Central memory CD4-positive, alpha-beta T cell (primary cell): ENCODE measurements around the gene PCDHB8.
"Not testable (repeated sequence)": the region's sequence is repeated elsewhere in the genome, so short reads cannot be mapped to it uniquely, and the experiment has no call there.

Source experiments
- DNase-seq: peaks from one replicate; pipeline ENCODE4 v3.0.0; 2022
- total RNA-seq, 3 experiments: gene quantifications; one replicate each; lab custom pipeline; 2026; lab: John Stamatoyannopoulos, UW

The PCDHB8 gene
- total RNA-seq, result 0 to 0.04 (median 0) reads per million in 3 experiments

DNA sequence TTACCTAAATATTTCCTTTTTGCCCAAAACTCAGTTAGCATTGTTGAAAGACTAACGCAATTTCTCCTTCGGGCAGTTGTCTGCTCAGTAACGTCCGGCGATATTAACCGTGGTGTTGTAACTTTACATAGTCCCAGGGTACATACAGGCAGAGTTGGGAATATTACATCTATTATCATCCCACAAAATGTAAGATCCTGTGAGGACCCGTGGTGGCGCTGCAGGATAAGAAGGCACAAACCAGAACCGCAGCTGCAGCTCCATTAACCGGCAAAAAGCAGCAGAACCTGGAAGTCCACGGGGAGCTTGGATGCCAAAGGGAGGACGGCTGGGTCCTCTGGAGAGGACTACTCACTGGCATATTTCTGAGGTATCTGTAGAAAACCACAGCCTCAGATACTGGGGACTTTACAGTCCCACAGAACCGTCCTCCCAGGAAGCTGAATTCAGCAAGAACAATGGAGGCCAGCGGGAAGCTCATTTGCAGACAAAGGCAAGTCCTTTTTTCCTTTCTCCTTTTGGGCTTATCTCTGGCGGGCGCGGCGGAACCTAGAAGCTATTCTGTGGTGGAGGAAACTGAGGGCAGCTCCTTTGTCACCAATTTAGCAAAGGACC lies at the start of gene PCDHB8:
Gene PCDHB8, plus strand, starts transcription at position 214 of the 615 bp plus-strand sequence. Its CDS starts 245 bp downstream, at position 459.
- DNase-seq, result not testable (repeated sequence)

DNA sequence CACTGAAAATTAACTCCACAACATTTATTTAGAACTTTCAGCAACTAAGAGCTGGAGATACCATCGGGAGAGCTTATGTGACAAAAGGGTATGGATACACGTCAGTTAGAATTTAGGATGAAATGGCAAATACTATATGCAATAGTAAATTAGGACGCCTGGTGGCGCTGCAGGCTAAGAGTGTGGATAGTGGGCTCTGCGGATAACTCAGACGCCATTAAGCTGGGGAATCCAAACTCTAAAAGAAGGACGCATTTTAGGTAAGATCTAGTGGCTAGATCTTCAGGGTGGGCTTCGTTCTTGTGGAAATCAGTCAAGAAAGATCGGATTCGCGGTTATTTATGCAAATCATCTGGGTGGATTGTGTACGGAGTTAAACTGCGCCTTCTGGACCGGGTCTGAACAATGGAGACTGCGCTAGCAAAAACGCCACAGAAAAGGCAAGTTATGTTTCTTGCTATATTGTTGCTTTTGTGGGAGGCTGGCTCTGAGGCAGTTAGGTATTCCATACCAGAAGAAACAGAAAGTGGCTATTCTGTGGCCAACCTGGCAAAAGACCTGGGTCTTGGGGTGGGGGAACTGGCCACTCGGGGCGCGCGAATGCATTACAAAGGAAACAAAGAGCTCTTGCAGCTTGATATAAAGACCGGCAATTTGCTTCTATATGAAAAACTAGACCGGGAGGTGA lies 42.4 kb upstream of the PCDHB8 start, which contains the start of gene PCDHB5:
Gene PCDHB5, plus strand, starts transcription at position 177 of the 688 bp plus-strand sequence. Its CDS starts 229 bp downstream, at position 406.
- DNase-seq, result no peak

DNA sequence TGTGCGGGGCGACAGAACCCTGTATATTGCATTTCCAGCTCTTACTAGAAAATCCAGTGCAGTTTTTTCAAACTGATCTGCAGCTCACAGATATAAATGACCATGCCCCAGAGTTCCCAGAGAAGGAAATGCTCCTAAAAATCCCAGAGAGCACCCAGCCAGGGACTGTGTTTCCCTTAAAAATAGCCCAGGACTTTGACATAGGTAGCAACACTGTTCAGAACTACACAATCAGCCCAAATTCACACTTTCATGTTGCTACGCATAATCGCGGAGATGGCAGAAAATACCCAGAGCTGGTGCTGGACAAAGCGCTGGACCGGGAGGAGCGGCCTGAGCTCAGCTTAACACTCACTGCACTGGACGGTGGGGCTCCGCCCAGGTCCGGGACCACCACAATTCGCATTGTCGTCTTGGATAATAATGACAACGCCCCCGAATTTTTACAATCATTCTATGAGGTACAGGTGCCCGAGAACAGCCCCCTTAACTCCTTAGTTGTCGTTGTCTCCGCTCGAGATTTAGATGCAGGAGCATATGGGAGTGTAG lies 41.8 kb upstream of the PCDHB8 start:
- DNase-seq, result no peak

DNA sequence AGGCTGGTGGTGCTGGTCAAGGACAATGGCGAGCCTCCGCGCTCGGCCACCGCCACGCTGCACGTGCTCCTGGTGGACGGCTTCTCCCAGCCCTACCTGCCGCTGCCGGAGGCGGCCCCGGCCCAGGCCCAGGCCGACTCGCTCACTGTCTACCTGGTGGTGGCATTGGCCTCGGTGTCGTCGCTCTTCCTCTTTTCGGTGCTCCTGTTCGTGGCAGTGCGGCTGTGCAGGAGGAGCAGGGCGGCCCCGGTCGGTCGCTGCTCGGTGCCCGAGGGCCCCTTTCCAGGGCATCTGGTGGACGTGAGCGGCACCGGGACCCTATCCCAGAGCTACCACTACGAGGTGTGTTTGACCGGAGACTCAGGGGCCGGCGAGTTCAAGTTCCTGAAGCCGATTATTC lies 40.2 kb upstream of the PCDHB8 start:
- DNase-seq, result not testable (repeated sequence)

DNA sequence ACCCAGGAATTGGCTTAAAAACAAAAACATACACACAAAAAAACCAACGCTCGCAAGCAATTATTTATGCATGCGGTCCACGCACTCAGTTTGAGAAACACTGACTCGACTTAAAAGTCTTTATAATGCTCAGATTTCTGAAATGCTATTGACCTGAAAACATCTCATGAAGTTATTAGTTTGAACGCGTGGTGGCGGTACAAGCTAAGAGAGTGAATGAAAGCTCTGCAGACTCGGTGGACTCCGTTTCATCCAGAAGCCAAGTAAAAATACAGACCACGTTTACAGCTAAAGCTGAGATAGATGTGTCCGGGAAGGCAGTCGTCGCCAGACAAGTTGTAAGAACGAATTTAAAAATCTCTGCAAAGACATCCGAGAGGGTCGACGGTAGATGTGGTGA lies 27.8 kb upstream of the PCDHB8 start, which contains the start of gene PCDHB6:
Gene PCDHB6, plus strand, starts transcription at position 246 of the 400 bp plus-strand sequence. CDS start 201 bp downstream, outside the sequence.
- no peak for DNase-seq

DNA sequence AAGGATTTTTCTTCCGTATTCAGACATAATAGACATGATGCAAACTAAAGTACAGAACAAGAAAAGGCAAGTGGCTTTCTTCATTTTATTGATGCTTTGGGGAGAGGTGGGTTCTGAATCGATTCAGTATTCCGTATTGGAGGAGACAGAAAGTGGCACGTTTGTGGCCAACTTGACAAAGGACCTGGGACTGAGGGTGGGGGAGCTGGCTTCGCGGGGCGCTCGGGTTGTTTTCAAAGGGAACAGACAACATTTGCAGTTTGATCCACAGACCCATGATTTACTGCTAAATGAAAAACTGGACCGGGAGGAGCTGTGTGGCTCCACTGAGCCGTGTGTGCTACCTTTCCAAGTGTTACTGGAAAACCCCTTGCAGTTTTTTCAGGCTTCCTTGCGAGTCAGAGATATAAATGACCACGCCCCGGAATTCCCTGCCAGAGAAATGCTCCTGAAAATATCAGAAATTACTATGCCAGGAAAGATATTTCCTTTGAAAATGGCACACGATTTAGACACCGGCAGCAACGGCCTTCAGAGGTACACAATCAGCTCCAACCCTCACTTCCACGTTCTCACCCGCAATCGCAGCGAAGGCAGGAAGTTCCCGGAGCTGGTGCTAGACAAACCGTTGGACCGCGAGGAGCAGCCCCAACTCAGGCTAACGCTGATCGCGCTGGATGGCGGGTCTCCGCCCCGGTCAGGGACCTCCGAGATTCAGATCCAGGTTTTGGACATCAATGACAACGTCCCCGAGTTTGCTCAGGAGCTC lies 27.2 kb upstream of the PCDHB8 start:
- no peak for DNase-seq

DNA sequence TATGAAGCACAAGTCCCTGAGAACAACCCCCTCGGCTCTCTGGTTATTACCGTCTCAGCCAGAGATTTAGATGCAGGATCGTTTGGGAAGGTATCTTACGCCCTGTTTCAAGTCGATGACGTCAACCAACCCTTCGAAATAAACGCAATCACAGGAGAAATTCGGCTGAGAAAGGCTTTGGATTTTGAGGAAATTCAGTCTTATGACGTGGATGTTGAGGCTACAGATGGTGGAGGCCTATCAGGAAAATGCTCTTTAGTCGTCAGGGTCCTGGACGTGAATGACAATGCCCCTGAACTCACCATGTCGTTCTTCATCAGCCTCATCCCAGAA lies 26.6 kb upstream of the PCDHB8 start:
- DNase-seq, result no peak

DNA sequence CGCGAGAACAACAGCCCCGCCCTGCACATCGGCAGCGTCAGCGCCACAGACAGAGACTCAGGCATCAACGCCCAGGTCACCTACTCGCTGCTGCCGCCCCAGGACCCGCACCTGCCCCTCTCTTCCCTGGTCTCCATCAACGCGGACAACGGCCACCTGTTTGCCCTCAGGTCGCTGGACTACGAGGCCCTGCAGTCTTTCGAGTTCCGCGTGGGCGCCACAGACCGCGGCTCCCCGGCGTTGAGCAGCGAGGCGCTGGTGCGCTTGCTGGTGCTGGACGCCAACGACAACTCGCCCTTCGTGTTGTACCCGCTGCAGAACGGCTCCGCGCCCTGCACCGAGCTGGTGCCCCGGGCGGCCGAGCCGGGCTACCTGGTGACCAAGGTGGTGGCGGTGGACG lies 26.0 kb upstream of the PCDHB8 start:
- DNase-seq, result not testable (repeated sequence)

DNA sequence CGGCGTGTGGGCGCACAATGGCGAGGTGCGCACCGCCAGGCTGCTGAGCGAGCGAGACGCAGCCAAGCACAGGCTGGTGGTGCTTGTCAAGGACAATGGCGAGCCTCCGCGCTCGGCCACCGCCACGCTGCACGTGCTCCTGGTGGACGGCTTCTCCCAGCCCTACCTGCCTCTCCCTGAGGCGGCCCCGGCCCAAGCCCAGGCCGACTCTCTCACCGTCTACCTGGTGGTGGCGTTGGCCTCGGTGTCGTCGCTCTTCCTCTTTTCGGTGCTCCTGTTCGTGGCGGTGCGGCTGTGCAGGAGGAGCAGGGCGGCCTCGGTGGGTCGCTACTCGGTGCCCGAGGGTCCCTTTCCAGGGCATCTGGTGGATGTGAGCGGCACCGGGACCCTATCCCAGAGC lies 25.5 kb upstream of the PCDHB8 start:
- DNase-seq, result not testable (repeated sequence)

DNA sequence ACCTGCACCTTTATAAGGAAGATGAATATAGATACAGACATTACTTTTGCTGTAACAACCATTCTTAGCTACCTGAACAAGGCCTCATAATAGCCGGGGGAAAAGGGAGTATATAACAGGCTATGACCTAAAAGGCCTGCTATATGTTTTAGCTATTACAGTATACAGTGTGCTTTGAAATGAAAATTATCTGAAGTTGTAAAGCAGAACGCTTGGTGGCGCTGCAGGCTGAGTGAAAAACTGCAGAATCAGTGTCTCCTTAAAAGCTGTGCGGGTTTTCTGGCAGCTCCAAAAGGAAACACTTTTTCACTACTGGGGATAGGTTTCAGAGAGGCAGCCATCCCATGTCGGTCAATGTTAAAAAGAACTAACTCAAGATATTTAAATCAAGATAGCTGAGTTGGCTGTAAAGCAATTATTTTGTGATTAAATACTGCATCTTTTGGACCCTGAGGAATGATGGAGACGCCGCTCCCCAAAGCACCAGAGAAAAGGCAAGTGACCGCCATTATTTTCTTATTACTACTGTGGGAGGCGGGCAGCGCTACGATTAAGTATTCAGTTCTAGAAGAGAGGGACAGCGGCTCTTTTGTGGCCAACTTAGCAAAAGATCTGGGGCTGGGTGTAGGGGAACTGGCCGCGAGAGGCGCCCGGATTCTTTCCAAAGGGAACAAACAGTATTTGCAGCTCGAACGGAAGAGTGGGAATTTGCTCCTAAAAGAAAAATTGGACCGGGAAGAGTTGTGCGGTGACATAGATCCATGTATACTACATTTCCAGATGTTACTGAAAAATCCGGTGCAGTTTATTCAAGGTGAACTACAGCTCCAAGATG lies 21.8 kb upstream of the PCDHB8 start:
- no peak for DNase-seq

DNA sequence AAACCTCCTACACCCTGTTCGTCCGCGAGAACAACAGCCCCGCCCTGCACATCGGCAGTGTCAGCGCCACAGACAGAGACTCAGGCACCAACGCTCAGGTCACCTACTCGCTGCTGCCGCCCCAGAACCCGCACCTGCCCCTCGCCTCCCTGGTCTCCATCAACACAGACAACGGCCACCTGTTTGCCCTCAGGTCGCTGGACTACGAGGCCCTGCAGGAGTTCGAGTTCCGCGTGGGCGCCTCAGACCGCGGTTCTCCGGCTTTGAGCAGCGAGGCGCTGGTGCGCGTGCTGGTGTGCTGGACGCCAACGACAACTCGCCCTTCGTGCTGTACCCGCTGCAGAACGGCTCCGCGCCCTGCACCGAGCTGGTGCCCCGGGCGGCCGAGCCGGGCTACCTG lies 20.2 kb upstream of the PCDHB8 start:
- not testable (repeated sequence) for DNase-seq

DNA sequence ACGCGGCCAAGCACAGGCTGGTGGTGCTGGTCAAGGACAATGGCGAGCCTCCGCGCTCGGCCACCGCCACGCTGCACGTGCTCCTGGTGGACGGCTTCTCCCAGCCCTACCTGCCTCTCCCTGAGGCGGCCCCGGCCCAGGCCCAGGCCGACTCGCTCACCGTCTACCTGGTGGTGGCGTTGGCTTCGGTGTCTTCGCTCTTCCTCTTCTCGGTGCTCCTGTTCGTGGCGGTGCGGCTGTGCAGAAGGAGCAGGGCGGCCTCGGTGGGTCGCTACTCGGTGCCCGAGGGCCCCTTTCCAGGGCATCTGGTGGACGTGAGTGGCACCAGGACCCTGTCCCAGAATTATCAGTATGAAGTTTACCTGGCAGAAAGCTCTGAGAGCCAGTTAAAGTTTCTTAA lies 19.7 kb upstream of the PCDHB8 start:
- DNase-seq, result not testable (repeated sequence)

DNA sequence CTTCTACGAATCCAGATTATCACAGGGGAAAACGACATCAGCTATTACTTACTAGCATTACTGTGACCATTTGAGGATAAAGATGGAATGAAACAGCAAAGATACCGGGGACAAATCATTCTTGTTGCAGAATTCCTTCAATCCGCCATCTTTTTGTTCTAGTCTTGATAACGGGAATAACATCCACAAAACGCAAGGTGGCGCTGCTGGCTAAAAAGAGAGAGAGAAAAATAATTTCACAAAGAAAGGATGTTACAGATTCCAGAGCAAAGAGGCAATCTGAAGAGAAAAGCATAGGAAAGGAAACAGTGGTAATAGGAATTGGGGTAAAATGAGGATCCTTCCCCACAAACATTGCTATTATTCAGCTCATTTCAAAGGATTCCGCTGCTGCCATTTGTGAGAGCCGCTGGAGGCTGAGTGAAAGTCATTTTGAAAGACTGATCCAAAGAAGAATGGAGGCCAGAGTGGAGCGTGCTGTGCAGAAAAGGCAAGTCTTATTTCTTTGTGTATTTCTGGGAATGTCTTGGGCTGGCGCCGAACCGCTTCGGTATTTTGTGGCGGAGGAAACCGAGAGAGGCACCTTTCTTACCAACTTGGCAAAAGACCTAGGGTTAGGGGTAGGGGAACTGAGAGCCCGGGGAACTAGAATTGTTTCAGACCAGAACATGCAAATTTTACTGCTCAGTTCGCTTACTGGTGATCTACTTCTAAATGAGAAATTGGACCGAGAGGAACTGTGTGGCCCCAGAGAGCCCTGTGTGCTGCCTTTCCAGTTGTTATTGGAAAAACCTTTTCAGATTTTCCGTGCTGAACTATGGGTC lies 5.0 kb upstream of the PCDHB8 start, which contains the start of gene PCDHB7:
Gene PCDHB7, plus strand, starts transcription at position 264 of the 824 bp plus-strand sequence. Its CDS starts 192 bp downstream, at position 456.
- DNase-seq, result no peak

DNA sequence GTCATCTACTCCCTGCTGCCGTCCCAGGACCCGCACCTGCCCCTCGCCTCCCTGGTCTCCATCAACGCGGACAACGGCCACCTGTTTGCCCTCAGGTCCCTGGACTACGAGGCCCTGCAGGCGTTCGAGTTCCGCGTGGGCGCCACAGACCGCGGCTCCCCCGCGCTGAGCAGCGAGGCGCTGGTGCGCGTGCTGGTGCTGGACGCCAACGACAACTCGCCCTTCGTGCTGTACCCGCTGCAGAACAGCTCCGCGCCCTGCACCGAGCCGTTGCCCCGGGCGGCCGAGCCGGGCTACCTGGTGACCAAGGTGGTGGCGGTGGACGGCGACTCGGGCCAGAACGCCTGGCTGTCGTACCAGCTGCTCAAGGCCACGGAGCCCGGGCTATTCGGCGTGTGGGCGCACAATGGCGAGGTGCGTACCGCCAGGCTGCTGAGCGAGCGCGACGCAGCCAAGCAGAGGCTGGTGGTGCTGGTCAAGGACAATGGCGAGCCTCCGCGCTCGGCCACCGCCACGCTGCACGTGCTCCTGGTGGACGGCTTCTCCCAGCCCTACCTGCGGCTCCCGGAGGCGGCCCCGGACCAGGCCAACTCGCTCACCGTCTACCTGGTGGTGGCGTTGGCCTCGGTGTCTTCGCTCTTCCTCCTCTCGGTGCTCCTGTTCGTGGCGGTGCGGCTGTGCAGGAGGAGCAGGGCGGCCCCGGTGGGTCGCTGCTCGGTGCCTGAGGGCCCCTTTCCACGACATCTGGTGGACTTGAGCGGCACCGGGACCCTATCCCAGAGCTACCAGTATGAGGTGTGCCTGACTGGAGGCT lies 3.1 kb upstream of the PCDHB8 start:
- not testable (repeated sequence) for DNase-seq

DNA sequence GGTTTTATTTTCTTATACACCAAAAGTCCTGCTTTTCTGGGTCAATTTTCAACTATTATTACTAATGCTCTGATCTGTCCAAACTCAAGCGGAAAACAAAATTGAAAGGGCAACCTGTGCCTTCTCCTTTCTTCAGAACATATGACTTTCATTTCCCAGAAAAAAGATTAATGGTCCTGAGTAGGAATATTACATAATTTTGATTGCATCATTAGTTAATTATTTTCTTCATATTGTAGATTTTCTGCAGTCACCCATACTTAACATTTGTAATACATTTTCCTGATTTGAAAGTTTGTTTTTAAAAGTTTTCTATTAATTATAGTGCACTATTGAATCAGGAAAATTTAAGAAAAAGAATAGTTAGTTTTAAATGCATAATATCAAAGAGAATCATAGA lies 1.7 kb upstream of the PCDHB8 start:
- DNase-seq, result no peak

DNA sequence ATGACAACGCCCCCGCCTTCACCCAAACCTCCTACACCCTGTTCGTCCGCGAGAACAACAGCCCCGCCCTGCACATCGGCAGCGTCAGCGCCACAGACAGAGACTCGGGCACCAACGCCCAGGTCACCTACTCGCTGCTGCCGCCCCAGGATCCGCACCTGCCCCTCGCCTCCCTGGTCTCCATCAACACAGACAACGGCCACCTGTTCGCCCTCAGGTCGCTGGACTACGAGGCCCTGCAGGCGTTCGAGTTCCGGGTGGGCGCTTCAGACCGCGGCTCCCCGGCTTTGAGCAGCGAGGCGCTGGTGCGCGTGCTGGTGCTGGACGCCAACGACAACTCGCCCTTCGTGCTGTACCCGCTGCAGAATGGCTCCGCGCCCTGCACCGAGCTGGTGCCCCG lies 1.8 kb downstream of the PCDHB8 start:
- DNase-seq, result not testable (repeated sequence)

DNA sequence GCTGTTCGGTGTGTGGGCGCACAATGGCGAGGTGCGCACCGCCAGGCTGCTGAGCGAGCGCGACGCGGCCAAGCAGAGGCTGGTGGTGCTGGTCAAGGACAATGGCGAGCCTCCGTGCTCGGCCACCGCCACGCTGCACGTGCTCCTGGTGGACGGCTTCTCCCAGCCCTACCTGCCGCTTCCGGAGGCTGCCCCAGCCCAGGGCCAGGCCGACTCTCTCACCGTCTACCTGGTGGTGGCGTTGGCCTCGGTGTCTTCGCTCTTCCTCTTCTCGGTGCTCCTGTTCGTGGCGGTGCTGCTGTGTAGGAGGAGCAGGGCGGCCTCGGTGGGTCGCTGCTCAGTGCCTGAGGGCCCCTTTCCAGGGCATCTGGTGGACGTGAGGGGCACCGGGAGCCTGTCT lies 2.3 kb downstream of the PCDHB8 start:
- not testable (repeated sequence) for DNase-seq

DNA sequence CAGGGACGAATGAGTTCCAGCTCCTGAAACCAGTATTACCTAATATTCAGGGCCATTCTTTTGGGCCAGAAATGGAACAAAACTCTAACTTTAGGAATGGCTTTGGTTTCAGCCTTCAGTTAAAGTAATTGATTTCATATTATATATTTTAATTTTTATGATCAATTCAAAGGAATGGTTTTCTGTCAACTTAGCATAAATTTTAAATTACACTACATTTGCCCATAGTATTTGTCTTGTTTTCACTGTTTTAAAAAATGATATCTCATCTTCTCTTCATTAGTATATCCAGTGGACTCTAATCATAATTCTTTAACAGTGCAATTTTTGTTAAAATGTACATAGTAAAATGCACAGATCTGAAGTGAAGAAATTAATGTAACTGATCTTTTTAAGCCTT lies 2.7 kb downstream of the PCDHB8 start:
- no peak for DNase-seq

DNA sequence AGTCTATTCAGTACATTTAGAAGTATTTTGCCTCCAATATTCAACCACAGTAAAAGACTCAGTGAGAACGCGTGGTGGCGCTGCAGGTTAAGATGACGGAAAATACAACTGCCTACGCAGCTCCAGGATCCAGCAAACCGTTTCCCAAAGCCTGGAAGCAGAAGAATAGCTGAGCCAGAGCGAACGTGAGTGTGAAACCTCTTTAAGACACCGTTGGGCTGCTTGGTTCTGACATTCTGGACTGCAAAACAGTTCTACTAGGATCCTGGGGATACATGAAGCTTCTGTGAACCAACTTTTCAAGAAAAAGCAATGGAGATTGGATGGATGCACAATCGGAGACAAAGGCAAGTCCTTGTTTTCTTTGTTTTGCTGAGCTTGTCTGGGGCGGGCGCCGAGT lies 4.7 kb downstream of the PCDHB8 start, which contains the start of gene PCDHB16:
Gene PCDHB16, plus strand, starts transcription at position 140 of the 400 bp plus-strand sequence. Its CDS starts 173 bp downstream, at position 313.
- DNase-seq, result no peak
